Stimulated activated naive CD4-positive, alpha-beta T cell treated with Interleukin-2 at 50 U/mL for 16 hours (primary cell): Measurements from ENCODE around the gene ST3GAL3.

Experiments
- DNase-seq: peaks from one replicate; lab custom pipeline; 2025; lab: John Stamatoyannopoulos, UW

Gene ST3GAL3

DNA sequence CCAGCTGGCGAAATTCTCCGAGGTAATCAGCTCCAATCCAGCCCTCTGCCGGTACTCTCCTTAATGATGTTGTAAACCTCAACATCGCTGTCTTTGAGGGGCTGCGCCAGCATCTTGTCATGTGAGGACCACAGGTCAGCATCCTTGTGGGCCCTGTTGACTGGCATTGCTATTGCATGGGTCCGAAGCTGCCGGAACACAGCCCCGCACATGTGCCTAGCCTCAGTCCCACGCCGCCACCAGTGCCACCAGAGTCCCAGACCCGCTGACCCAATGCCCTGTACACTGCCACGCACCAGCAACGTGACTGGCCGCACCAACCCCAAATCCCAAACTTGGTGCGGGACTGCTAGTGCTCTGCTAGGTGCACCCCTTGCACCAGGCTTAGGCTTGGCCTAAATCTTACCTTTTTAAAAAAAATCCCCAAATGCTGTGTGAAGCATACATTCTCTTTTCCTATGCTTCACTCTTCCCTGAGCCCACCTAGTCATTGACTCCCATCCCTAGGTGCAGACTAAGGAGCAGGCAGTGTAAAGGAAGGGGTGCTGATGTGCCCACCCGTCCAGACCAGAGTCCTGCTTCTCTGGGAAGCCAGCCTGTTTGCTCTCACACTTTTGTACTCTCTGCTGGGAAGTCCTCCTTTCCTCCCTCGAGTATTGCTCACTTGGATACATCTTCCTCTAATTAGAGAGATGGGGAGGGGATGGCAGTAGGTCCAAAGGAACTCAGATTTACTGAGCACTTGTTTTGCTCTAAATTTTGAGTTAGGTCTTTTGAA lies 144.4 kb downstream of the ST3GAL3 start:
- no peak for DNase-seq

DNA sequence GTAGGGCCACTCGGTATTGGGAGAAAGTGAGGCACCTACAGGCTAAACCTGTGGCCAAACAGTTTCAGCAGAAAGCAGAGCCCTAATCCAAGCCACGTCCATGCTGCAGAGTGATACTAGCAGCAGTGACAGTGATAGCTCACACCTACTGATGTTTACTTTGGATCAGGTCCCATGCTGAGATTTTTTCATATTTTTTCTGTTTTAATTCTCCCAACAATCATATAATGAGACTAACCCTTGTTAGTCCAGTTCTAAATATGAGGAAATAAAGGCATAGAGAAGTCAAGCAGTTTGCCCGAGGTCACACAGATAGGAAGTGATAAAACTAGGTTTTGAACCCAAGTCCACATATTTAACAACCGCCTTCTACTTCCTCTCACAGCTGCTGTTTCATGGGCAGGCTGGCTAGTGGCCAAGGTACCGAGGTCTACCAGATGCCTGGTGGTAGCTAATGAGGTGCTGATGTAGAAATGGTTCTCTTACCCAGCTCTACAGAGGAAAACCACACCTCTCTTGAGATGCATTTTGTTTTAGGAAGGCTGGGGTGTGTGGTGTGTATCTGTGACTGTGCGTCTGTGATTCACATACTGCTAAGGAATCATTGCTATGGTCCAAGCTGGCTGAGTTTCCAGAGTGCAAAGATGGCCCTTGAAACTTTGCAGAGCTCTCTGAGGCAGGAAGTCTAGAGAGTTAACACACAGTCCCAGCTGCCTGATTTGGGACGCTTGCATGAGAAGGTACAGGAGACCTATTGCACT lies 146.0 kb downstream of the ST3GAL3 start:
- DNase-seq: no peak

DNA sequence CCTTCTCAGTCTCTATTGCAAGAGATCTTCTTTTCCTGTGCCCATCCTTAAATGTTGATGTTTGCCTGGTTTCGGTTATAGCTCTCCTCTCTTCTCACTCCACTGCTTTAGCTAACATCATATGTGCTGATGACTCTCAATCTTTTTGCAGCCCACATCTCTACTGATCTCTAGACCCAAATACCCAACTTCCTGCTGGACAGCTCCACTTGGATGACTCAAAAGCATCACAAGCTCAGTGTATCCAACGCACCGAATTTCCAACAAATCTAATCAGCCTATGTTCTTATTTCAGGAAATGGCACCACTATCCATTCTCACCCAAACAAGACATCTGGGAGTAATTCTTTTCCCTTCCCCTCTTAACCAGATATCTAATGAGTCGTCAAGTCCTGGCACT lies 147.1 kb downstream of the ST3GAL3 start:
- no peak for DNase-seq

- no peak for DNase-seq
Observed at GRCh38 chr1:43856188-43856587, 148.9 kb downstream of the ST3GAL3 start.

DNA sequence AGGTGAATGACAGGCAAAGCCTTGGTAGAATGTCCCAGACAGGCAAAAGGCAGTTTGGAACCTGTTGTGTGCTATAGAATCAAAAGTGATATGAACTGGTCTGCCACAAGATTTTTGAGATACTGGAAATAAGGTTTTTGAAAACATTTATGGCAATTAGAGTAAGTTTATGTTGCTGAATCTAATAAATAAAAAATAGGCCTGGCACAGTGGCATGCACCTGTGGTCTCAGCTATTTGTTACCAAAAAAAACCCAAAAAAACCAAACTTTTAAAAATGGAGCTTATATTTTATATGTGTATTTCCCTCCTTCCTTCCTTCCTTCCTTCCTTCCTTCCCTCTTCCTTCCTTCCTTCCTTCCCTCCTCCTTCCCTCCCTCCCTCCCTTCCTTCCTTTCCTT lies 149.8 kb downstream of the ST3GAL3 start:
- no peak for DNase-seq

GRCh38 chr1:43858324-43858723 lies 151.0 kb downstream of the ST3GAL3 start:
- no peak for DNase-seq

- no peak for DNase-seq
Observed at GRCh38 chr1:43861337-43861736, 154.0 kb downstream of the ST3GAL3 start.

DNA sequence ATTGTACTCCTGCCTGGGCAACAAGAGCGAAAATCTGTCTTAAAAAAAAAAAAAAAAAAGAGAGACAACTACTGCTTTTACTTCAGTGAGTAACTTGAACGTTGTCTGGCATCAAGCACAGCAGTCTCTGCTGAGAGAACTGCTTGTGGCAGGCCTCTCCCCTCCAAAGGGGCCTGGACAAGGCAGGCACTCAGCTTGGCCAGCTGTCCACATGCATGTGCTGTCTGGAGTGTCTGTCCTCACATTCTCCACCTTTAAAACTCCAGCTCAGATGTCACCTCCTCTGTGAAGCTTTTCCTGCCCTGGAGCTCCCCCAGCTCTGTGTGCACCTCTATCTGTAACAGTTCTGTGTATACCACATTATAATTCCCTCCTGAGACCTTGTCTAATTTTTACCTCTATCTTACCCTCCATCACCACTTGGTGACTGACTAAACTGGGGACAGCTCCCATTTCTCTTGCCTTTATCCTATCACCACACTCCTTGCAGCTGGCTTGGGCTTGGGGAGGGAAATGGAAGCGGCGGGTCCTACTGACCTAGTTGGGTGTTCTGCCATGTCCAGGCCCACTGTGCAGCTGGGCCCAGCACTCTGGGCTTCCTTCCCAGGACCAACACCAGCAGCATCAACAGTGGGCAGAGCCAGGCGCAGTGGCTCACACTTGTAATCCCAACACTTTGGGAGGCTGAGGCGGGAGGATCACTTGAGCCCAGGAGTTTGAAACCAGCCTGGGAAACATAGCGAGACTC lies 154.8 kb downstream of the ST3GAL3 start:
- DNase-seq: no peak

GRCh38 chr1:43864111-43865045 lies 157.0 kb downstream of the ST3GAL3 start:
- no peak for DNase-seq

DNA sequence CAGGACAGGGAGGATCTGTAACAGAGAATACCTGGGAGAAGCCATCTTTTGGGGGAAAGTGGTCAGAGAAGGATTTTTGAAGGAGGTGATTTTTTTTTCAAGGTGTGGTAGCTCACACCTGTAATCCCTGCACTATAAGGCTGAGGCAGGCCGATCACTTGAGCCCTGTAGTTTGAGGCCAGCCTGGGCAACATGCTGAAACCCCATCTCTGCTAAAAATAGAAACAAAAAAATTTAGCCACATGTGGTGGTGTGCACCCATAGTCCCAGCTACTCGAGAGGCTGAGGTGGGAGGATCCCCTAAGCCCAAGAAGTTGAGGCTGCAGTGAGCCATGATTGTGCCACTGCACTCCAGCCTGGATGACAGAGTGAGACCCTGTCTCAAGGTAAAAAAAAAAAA lies 158.9 kb downstream of the ST3GAL3 start:
- DNase-seq: no peak

DNA sequence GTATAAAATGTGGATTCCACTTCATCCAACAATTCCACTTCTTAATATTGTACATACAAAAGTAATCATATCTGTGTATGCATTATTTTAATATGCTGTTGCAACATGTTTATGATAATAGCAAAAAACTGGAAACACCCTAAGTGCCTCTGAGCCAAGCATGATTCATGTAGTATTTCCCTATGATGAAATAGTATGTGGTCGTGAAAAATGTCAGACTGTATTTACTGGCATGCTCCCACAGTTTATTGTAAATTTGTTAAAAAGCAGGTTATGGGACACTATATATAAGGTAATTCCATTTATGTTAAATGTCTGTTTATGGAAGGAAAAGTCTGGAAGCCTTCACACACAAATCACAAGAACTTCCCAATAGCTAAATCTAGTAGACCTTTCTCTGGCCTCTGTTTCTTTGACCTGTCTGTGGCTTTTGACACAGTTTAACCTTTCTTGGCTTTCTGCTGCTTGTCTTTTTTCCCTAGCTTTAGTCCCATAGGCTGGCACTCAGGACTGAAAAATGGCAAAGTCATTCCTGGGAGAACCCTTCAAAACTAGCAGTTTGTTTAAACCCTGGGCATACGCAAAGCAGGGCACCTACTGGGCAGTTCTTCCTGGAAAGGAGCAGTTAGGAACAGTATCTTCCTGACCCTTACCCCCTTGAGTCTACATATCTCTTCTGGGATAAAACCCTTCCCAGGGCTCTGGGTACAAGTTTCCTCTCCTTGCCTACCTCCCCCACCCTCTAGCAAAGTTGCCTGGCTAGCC lies 160.8 kb downstream of the ST3GAL3 start:
- DNase-seq: no peak

- no peak for DNase-seq
Observed at GRCh38 chr1:43868741-43869067, 161.4 kb downstream of the ST3GAL3 start.

GRCh38 chr1:43870306-43870705 lies 163.0 kb downstream of the ST3GAL3 start:
- no peak for DNase-seq

- no peak for DNase-seq
Observed at GRCh38 chr1:43871181-43871910, 164.0 kb downstream of the ST3GAL3 start.

- DNase-seq: no peak
Observed at GRCh38 chr1:43872280-43872679, 164.9 kb downstream of the ST3GAL3 start.

DNA sequence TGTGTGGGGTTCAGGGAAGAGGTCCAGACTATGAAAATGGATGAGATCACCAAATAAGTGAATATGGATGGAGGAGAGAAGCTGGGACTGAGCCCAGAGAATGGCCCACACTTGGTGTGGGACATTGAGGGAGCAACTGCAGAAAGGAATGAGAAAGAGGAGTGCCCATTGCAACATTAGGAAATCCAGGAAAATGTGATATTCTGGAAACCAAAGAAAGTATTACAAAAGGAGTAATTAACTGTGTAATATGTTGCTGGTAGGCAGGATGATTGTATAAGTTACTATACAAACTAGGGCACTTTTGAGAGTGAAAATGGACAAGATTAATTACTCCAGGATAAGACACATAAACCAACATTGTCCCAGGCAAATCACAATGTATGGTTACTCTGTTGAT lies 166.5 kb downstream of the ST3GAL3 start:
- DNase-seq: no peak

GRCh38 chr1:43874716-43875115 lies 167.4 kb downstream of the ST3GAL3 start:
- no peak for DNase-seq

DNA sequence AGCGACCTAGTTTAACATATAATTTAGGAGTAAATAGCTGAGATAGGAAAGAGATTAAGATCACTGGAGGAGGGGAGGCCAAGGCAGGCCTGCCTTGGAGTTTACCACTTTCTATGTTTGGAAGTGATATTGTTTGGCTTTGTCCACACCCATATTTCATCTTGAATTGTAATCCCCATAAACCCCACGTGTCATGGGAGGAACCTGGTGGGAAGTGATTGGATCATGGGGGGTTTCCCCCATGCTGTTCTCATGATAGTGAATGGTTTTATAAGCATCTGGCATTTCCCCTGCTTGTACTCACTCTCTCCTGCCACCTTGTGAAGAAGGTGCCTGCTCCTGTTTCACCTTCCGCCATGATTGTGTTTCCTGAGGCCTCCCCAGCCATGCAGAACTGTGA lies 168.0 kb downstream of the ST3GAL3 start:
- no peak for DNase-seq

- DNase-seq: no peak
Observed at GRCh38 chr1:43877101-43877500, 169.8 kb downstream of the ST3GAL3 start.

GRCh38 chr1:43878440-43878839 lies 171.1 kb downstream of the ST3GAL3 start:
- DNase-seq: no peak
